Measurements from ENCODE around the gene NIPA2. TPM values are rescaled to one million over a fixed set of nuclear protein-coding genes. Genes with fewer than 3 reads are reported as not detected.

Gene NIPA2
- total and polyA plus RNA-seq, 2 of the 13 experiments (the other 11 are each of a cell fraction or from before 2014, with no cell fraction given), result 29.0 to 56.2 TPM

GRCh38 chr15:22838292-22839042, at the start of gene NIPA2 (continued):
- no peak for TF ChIP-seq ZNF710 (CRISPR knock-in tag; IDR thresholded peaks at IDR 0.05; ENCODE audit: borderline replicate concordance)
- 0 out of 2 replicates have a peak, but pooled peaks have one; percentile 27 for TF ChIP-seq HES4 (CRISPR knock-in tag; IDR thresholded peaks at IDR 0.05; ENCODE audit: borderline replicate concordance)
- TF ChIP-seq SRSF1 (optimal IDR thresholded peaks at IDR 0.05; ENCODE audit: low read depth, low read length), result no peak
- peak; percentile 95 for TF ChIP-seq RBFOX2 (IDR thresholded peaks at IDR 0.05; ENCODE audit: low read depth, low read length)
- TF ChIP-seq SAFB2 (CRISPR knock-in tag; IDR thresholded peaks at IDR 0.05; ENCODE audit: borderline replicate concordance, low read depth), result 0 out of 2 replicates have a peak, but pooled peaks have one; percentile 34
- peak; percentile 10; the same call in 1 of the 2 replicates for TF ChIP-seq ZNF274 (CRISPR knock-in tag; IDR thresholded peaks at IDR 0.05)
- TF ChIP-seq HNRNPK (IDR thresholded peaks at IDR 0.05; ENCODE audit: low read depth, low read length, poor library complexity, severe bottlenecking), result peak; percentile 43
- TF ChIP-seq ZNF749 (CRISPR knock-in tag; IDR thresholded peaks at IDR 0.05; ENCODE audit: borderline replicate concordance), result peak; percentile 21; the same call in 1 of the 2 replicates
- no peak for TF ChIP-seq PHF5A (CRISPR knock-in tag; IDR thresholded peaks at IDR 0.05; ENCODE audit: low read depth, unreplicated experiment)
- TF ChIP-seq SKI (IDR thresholded peaks at IDR 0.05; ENCODE audit: partially characterized antibody), result peak; percentile 35
- TF ChIP-seq SAP130 (CRISPR knock-in tag; IDR thresholded peaks at IDR 0.05; ENCODE audit: low read depth), result peak; percentile 95
- peak; percentile 30; the same call in 1 of the 2 replicates for TF ChIP-seq SP5 (CRISPR knock-in tag; IDR thresholded peaks at IDR 0.05; ENCODE audit: borderline replicate concordance, low read depth)
- TF ChIP-seq SMARCE1 (IDR thresholded peaks at IDR 0.05; ENCODE audit: borderline replicate concordance), result no peak
- peak; percentile 71 for TF ChIP-seq ZNF772 (CRISPR knock-in tag; IDR thresholded peaks at IDR 0.05)
- peak; percentile 63; the same call in 1 of the 2 replicates for TF ChIP-seq RXRA (CRISPR knock-in tag; IDR thresholded peaks at IDR 0.05)
- TF ChIP-seq CERS6 (CRISPR knock-in tag; IDR thresholded peaks at IDR 0.05), result no peak
- no peak for TF ChIP-seq MTF1 (CRISPR knock-in tag; IDR thresholded peaks at IDR 0.05)
- peak; percentile 42; the same call in 1 of the 2 replicates for TF ChIP-seq NR2C2 (CRISPR knock-in tag; IDR thresholded peaks at IDR 0.05; ENCODE audit: borderline replicate concordance)
- TF ChIP-seq ZNF367 (CRISPR knock-in tag; IDR thresholded peaks at IDR 0.05; ENCODE audit: borderline replicate concordance), result no peak
- TF ChIP-seq JARID2 (CRISPR knock-in tag; IDR thresholded peaks at IDR 0.05; ENCODE audit: insufficient replicate concordance), result peak; percentile 43
- 0 out of 2 replicates have a peak, but pooled peaks have one; percentile 43 for TF ChIP-seq MYPOP (CRISPR knock-in tag; IDR thresholded peaks at IDR 0.05)
- peak; percentile 68; the same call in 1 of the 2 replicates for TF ChIP-seq HCFC1 (IDR thresholded peaks at IDR 0.05; ENCODE audit: low read depth, low read length)
- no peak for TF ChIP-seq ARNT (IDR thresholded peaks at IDR 0.05)
- peak; percentile 75 for TF ChIP-seq MXD1 (CRISPR knock-in tag; IDR thresholded peaks at IDR 0.05)
- TF ChIP-seq ZNF678 (CRISPR knock-in tag; IDR thresholded peaks at IDR 0.05), result 0 out of 2 replicates have a peak, but pooled peaks have one; percentile 29
- peak; percentile 92 for TF ChIP-seq CREB1 (IDR thresholded peaks at IDR 0.05)
- TF ChIP-seq CREB1 (CRISPR knock-in tag; IDR thresholded peaks at IDR 0.05), result peak; percentile 97
